ENCODE measurements around the gene CD300H.

Gene CD300H

DNA sequence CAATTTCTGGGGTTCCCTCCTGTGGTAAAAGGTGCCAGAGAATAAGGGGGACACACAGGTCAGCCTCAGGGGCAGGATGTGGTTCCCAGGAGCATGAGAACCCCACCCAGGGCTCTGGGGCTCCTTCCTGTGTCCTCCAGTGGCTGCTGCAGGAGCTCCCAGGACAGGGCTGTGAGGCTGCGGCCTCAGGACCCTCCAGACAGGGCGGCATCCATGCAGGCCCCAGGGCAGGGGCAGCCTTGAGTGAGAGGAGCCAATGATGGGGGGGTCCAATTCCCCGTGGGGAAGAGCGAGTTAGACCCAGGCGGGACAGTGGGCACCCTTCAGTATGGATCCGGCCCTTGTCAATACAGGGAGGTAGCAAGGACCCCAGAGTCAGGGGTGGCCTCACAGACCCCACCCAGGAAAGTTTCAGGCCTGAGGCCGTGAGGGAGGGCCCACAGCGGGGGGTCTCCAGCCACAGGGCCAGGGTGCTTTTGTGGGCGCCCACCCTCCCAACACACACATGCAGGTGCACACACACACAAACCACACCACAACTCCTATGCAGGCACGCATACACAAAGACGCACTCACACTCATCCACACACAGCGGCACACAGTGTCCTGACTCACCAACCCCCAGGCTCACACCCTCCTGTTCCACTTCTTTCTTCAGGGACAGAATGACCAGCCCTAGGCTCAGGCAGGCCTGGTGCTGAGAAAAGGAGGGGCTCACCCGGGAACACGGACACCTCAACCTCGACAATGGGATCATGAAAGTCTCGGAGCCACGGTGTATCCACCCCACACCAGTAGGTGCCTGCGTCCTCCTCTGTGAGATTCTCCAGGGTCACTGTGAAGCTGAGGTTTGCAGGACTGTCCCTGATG, 23.2 kb downstream of the CD300H start:
- no peaks in the 10 kb centered on the region for H3K4me1 ChIP-seq (ENCODE audit: control insufficient read depth, insufficient read depth, low read length)
- H3K4me3 ChIP-seq (ENCODE audit: low read length) = no peak overlapping the region
- no peak overlapping the region for H3K27ac ChIP-seq (ENCODE audit: low read depth, low read length)
- no peaks in the 10 kb centered on the region for H3K27me3 ChIP-seq (ENCODE audit: control insufficient read depth, insufficient read depth, low read length)
- H3K36me3 ChIP-seq (ENCODE audit: control insufficient read depth, insufficient read depth, low read length) = no peaks in the 10 kb centered on the region
- H3K9ac ChIP-seq (ENCODE audit: low read length) = no peak overlapping the region

DNA sequence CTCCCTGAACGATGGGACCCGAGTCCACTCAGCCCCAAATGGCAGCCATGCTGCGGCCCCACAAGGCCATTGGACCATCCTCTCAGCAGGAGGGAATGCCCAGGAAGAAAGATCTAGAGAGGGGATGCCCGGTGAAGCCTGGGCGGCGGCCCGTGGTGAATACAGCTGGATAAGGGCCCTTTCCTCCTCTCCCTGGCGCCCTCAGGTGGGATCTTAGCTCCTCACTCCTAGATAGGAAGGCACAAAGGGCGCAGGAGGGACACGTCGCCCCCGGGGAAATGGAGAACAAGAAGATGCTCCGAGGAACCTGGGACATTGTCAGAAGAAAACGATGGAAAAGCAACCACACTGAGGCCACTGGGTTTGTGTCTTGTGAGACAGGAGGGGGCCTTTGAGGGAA, 23.9 kb downstream of the CD300H start:
- Histone ChIP-seq H3K36me3 (ENCODE audit: control insufficient read depth, insufficient read depth, low read length) (no peaks in the 10 kb centered on the region), H3K27me3 (ENCODE audit: control insufficient read depth, insufficient read depth, low read length) (no peaks in the 10 kb centered on the region), H3K4me3 (ENCODE audit: low read length) (no peak overlapping the region), H3K27ac (ENCODE audit: low read depth, low read length) (no peak overlapping the region), H3K9ac (ENCODE audit: low read length) (no peak overlapping the region), H3K4me1 (ENCODE audit: control insufficient read depth, insufficient read depth, low read length) (no peaks in the 10 kb centered on the region)

DNA sequence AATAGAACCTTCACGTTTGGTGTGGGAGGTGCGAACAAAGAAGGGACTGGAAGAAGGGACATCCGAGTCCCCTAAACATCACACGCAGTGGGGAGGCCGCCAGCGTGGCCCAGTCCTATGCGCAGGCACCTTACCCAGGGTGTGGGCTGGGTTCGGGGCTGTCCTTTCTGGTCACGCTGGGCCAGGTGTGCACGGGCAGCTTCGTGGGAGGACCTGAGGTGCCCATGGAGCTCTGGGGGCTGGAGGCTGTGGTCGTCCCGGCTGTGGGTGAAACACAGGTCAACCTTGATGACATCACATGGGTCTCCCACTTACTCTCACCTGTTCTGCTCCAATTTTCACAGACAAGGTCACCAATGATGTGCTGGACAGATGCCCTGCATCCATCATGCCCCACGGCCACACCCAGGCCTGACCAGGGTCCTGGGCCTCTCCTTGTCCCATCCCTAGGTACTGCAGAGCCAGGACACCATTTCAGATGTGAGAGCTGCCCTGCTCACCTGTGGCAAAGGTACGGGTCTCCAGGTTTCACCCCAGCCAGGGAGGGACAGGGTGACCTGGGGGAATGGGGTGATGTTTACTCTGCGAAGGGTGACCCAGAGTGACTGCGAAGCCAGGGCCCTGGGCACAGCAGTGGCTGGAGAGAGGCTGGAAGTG, 24.5 kb downstream of the CD300H start:
- H3K9ac ChIP-seq (ENCODE audit: low read length) = no peak overlapping the region
- H3K27me3 ChIP-seq (ENCODE audit: control insufficient read depth, insufficient read depth, low read length) = no peaks in the 10 kb centered on the region
- H3K4me3 ChIP-seq (ENCODE audit: low read length) = no peak overlapping the region
- no peaks in the 10 kb centered on the region for H3K4me1 ChIP-seq (ENCODE audit: control insufficient read depth, insufficient read depth, low read length)
- H3K36me3 ChIP-seq (ENCODE audit: control insufficient read depth, insufficient read depth, low read length) = no peaks in the 10 kb centered on the region
- H3K27ac ChIP-seq (ENCODE audit: low read depth, low read length) = no peak overlapping the region

DNA sequence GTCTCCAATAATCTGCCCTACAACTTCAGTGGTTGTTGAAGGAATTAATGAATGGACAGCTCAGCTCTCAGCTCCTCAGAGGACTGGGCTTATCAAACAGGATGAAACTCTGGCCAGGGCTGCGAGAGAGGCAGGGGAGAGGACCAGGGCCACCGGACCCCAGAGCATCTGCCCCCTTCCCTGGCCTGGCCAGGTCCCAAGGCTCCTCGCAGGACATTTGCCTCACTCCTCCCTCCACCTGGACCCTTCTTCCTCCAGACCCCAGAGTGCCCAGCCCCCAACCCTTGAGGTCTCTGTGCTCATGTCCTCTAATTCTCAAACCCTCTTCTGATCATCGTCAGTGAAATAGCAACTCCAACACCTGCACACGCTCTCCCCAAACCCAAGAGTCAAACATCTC, 25.1 kb downstream of the CD300H start:
- Histone ChIP-seq H3K27me3 (ENCODE audit: control insufficient read depth, insufficient read depth, low read length) (no peaks in the 10 kb centered on the region), H3K4me1 (ENCODE audit: control insufficient read depth, insufficient read depth, low read length) (no peaks in the 10 kb centered on the region), H3K9ac (ENCODE audit: low read length) (no peak overlapping the region), H3K27ac (ENCODE audit: low read depth, low read length) (no peak overlapping the region), H3K36me3 (ENCODE audit: control insufficient read depth, insufficient read depth, low read length) (no peaks in the 10 kb centered on the region), H3K4me3 (ENCODE audit: low read length) (no peak overlapping the region)

DNA sequence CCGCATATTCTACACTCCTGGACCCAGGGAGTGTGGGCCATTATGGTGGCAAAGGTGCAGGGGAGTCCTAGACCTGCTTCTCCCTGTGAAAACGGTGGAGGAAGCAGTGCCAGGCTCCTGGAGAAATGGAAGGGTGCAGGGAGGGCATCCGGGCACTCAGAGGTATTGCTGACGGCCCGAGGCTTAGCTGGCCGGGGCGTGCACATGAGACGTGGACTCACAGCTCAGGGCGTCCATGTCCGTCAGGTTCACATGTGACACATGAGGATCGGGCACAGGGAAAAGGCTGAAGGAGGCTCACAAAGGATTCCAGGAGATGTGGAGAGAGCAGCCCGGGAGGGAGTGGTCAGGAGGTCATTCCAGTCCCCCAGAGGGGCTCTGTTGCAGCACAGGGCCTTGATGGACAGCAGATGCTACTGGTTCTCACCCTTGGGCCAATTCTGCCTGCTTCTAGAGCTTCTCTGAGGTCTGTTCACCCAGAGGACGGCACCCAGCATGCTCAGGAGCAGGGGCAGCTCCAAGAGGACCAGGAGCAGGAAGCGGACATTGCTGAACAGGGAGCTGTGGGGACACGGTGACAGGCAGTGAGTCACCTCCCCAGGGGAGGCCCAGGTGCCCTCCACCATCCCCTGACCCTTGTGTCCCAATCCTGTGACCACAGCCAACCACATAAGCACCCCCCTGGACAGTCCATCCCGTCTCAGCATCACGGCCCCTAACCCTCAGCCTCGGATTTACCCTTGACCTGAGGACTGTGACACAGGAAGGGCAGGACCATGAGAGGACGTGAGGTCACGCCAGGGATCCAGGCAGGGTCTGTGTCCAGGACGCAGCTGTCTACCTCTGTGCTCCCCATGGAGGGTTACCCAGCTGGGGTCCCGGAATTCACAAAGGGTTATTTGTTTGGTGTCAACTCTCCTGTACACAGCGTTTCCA, 25.9 kb downstream of the CD300H start:
- H3K4me3 ChIP-seq (ENCODE audit: low read length) = no peak overlapping the region
- H3K27me3 ChIP-seq (ENCODE audit: control insufficient read depth, insufficient read depth, low read length) = no peaks in the 10 kb centered on the region
- H3K4me1 ChIP-seq (ENCODE audit: control insufficient read depth, insufficient read depth, low read length) = no peaks in the 10 kb centered on the region
- no peak overlapping the region for H3K27ac ChIP-seq (ENCODE audit: low read depth, low read length)
- H3K9ac ChIP-seq (ENCODE audit: low read length) = no peak overlapping the region
- H3K36me3 ChIP-seq (ENCODE audit: control insufficient read depth, insufficient read depth, low read length) = no peaks in the 10 kb centered on the region

GRCh38 chr17:74539281-74539820, 28.0 kb downstream of the CD300H start:
- Histone ChIP-seq H3K4me1 (ENCODE audit: control insufficient read depth, insufficient read depth, low read length) (no peaks in the 10 kb centered on the region), H3K36me3 (ENCODE audit: control insufficient read depth, insufficient read depth, low read length) (no peaks in the 10 kb centered on the region), H3K9ac (ENCODE audit: low read length) (no peak overlapping the region), H3K4me3 (ENCODE audit: low read length) (no peak overlapping the region), H3K27me3 (ENCODE audit: control insufficient read depth, insufficient read depth, low read length) (no peaks in the 10 kb centered on the region), H3K27ac (ENCODE audit: low read depth, low read length) (no peak overlapping the region)

GRCh38 chr17:74536890-74537289, 30.4 kb downstream of the CD300H start:
- H3K9ac ChIP-seq (ENCODE audit: low read length) = no peak overlapping the region
- no peaks in the 10 kb centered on the region for H3K36me3 ChIP-seq (ENCODE audit: control insufficient read depth, insufficient read depth, low read length)
- H3K27me3 ChIP-seq (ENCODE audit: control insufficient read depth, insufficient read depth, low read length) = no peaks in the 10 kb centered on the region
- no peak overlapping the region for H3K4me3 ChIP-seq (ENCODE audit: low read length)
- no peaks in the 10 kb centered on the region for H3K4me1 ChIP-seq (ENCODE audit: control insufficient read depth, insufficient read depth, low read length)
- H3K27ac ChIP-seq (ENCODE audit: low read depth, low read length) = no peak overlapping the region

- H3K9ac ChIP-seq (ENCODE audit: low read length) = no peak overlapping the region
- no peaks in the 10 kb centered on the region for H3K4me1 ChIP-seq (ENCODE audit: control insufficient read depth, insufficient read depth, low read length)
- H3K36me3 ChIP-seq (ENCODE audit: control insufficient read depth, insufficient read depth, low read length) = no peaks in the 10 kb centered on the region
- H3K27me3 ChIP-seq (ENCODE audit: control insufficient read depth, insufficient read depth, low read length) = no peaks in the 10 kb centered on the region
- H3K4me3 ChIP-seq (ENCODE audit: low read length) = no peak overlapping the region
- H3K27ac ChIP-seq (ENCODE audit: low read depth, low read length) = no peak overlapping the region
These were observed 35.2 kb downstream of the CD300H start for GRCh38 chr17:74532115-74532514.

- Histone ChIP-seq H3K36me3 (ENCODE audit: control insufficient read depth, insufficient read depth, low read length) (no peaks in the 10 kb centered on the region), H3K27ac (ENCODE audit: low read depth, low read length) (no peak within 1 kb of the TSS), H3K4me1 (ENCODE audit: control insufficient read depth, insufficient read depth, low read length) (no peaks in the 10 kb centered on the region), H3K4me3 (ENCODE audit: low read length) (no peak within 1 kb of the TSS), H3K27me3 (ENCODE audit: control insufficient read depth, insufficient read depth, low read length) (no peaks in the 10 kb centered on the region), H3K9ac (ENCODE audit: low read length) (no peak within 1 kb of the TSS)
These were observed 36.0 kb downstream of the CD300H start, which contains the start of gene CD300LB for GRCh38 chr17:74531231-74531761. TSS of gene CD300LB (minus strand) at chr17:74531475. CDS start at chr17:74531350, 125 bp downstream.

DNA sequence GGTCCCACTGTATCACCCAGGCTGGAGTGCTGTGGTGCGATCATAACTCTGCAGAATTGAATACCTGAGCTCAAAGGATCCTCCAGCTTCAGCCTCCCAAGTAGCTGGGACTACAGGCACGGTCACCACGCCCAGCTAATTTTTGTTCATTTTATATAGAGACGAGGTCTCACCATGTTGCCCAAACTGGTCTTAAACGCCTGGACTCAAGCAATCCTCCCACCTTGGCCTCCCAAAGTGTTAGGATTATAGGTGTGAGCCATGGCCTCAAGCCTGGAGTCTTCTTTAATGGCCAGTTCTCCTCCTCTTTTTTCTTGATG, 36.5 kb downstream of the CD300H start:
- no peaks in the 10 kb centered on the region for H3K27me3 ChIP-seq (ENCODE audit: control insufficient read depth, insufficient read depth, low read length)
- no peak overlapping the region for H3K4me3 ChIP-seq (ENCODE audit: low read length)
- H3K36me3 ChIP-seq (ENCODE audit: control insufficient read depth, insufficient read depth, low read length) = no peaks in the 10 kb centered on the region
- H3K27ac ChIP-seq (ENCODE audit: low read depth, low read length) = no peak overlapping the region
- no peaks in the 10 kb centered on the region for H3K4me1 ChIP-seq (ENCODE audit: control insufficient read depth, insufficient read depth, low read length)
- H3K9ac ChIP-seq (ENCODE audit: low read length) = no peak overlapping the region

- no peak overlapping the region for H3K9ac ChIP-seq (ENCODE audit: low read length)
- no peaks in the 10 kb centered on the region for H3K27me3 ChIP-seq (ENCODE audit: control insufficient read depth, insufficient read depth, low read length)
- H3K27ac ChIP-seq (ENCODE audit: low read depth, low read length) = no peak overlapping the region
- H3K36me3 ChIP-seq (ENCODE audit: control insufficient read depth, insufficient read depth, low read length) = no peaks in the 10 kb centered on the region
- no peaks in the 10 kb centered on the region for H3K4me1 ChIP-seq (ENCODE audit: control insufficient read depth, insufficient read depth, low read length)
- H3K4me3 ChIP-seq (ENCODE audit: low read length) = no peak overlapping the region
These were observed 38.1 kb downstream of the CD300H start for GRCh38 chr17:74529243-74529642.
